Measurements from ENCODE around the gene DOCK1. TPM values are rescaled to one million over a fixed set of nuclear protein-coding genes. Genes with fewer than 3 reads are reported as not detected.
A peak's percentile ranks its signal among the peaks of the same experiment; 100 is the strongest.

DOCK1 gene
- total RNA-seq, 4 donors from 2014 or later = 60.6 to 136 (median 92.7) TPM

GRCh38 chr10:127151541-127151940, 246.3 kb downstream of the DOCK1 start:
- TF ChIP-seq CTCF (IDR thresholded peaks at IDR 0.05) (no peak), POLR2A (IDR thresholded peaks at IDR 0.05) (no peak), POLR2AphosphoS5 (IDR thresholded peaks at IDR 0.05) (no peak), EP300 (IDR thresholded peaks at IDR 0.05) (no peak)
- H3K27ac ChIP-seq = no peak overlapping the region
- H3K4me1 ChIP-seq = no peaks in the 10 kb centered on the region
- H3K27me3 ChIP-seq = no peaks in the 10 kb centered on the region
- no peaks in the 10 kb centered on the region for H3K9me3 ChIP-seq
- WGBS = 93% methylated on average over 10 of the region's 10 CpGs
- H3K36me3 ChIP-seq = no peaks in the 10 kb centered on the region
- DNase-seq (ENCODE audit: low spot score in 2 of 2) = no peak
- no peak overlapping the region for H3K4me3 ChIP-seq

- 77% methylated on average over 9 of the region's 9 CpGs for WGBS
- no peak for TF ChIP-seq EP300 (IDR thresholded peaks at IDR 0.05)
- TF ChIP-seq POLR2AphosphoS5 (IDR thresholded peaks at IDR 0.05) = no peak
- TF ChIP-seq POLR2A (IDR thresholded peaks at IDR 0.05) = no peak
- no peak for TF ChIP-seq CTCF (IDR thresholded peaks at IDR 0.05)
- DNase-seq (ENCODE audit: low spot score in 2 of 2) = no peak
- Histone ChIP-seq H3K4me1 (peaks cover 5% of the 10 kb centered on the region), H3K4me3 (no peak overlapping the region), H3K36me3 (no peaks in the 10 kb centered on the region), H3K27me3 (no peaks in the 10 kb centered on the region), H3K27ac (no peak overlapping the region), H3K9me3 (no peaks in the 10 kb centered on the region)
Observed at GRCh38 chr10:127151981-127152699, 246.9 kb downstream of the DOCK1 start.

- H3K4me1 ChIP-seq = peaks cover 14% of the 10 kb centered on the region
- TF ChIP-seq POLR2AphosphoS5 (IDR thresholded peaks at IDR 0.05) = no peak
- no peak for TF ChIP-seq CTCF (IDR thresholded peaks at IDR 0.05)
- TF ChIP-seq EP300 (IDR thresholded peaks at IDR 0.05) = no peak
- TF ChIP-seq POLR2A (IDR thresholded peaks at IDR 0.05) = no peak
- H3K27me3 ChIP-seq = no peaks in the 10 kb centered on the region
- WGBS = 91% methylated on average over 4 of the region's 4 CpGs
- DNase-seq (ENCODE audit: low spot score in 2 of 2) = no peak
- no peak overlapping the region for H3K27ac ChIP-seq
- H3K4me3 ChIP-seq = no peak overlapping the region
- no peaks in the 10 kb centered on the region for H3K36me3 ChIP-seq
- H3K9me3 ChIP-seq = no peaks in the 10 kb centered on the region
Observed at GRCh38 chr10:127153181-127153580, 248.0 kb downstream of the DOCK1 start.

GRCh38 chr10:127154831-127155620, 249.8 kb downstream of the DOCK1 start:
- H3K27ac ChIP-seq = no peak overlapping the region
- H3K36me3 ChIP-seq = no peaks in the 10 kb centered on the region
- 84% methylated on average over 9 of the region's 9 CpGs for WGBS
- DNase-seq (ENCODE audit: low spot score in 2 of 2) = peak in 1 of 2 donors; percentile 13
- no peaks in the 10 kb centered on the region for H3K27me3 ChIP-seq
- no peaks in the 10 kb centered on the region for H3K9me3 ChIP-seq
- no peak overlapping the region for H3K4me3 ChIP-seq
- TF ChIP-seq POLR2A (IDR thresholded peaks at IDR 0.05) (no peak), EP300 (IDR thresholded peaks at IDR 0.05) (no peak), POLR2AphosphoS5 (IDR thresholded peaks at IDR 0.05) (no peak), CTCF (IDR thresholded peaks at IDR 0.05) (no peak)
- H3K4me1 ChIP-seq = peaks cover 16% of the 10 kb centered on the region

- TF ChIP-seq POLR2A (IDR thresholded peaks at IDR 0.05) = no peak
- no peak for TF ChIP-seq POLR2AphosphoS5 (IDR thresholded peaks at IDR 0.05)
- no peak for TF ChIP-seq CTCF (IDR thresholded peaks at IDR 0.05)
- no peak for TF ChIP-seq EP300 (IDR thresholded peaks at IDR 0.05)
- H3K27ac ChIP-seq = no peak overlapping the region
- 94% methylated on average over 4 of the region's 4 CpGs for WGBS
Observed at GRCh38 chr10:127157089-127157488, 251.9 kb downstream of the DOCK1 start.

More at GRCh38 chr10:127157089-127157488, 251.9 kb downstream of the DOCK1 start:
- no peak for DNase-seq (ENCODE audit: low spot score in 2 of 2)
- Histone ChIP-seq H3K4me1 (peaks cover 16% of the 10 kb centered on the region), H3K27me3 (no peaks in the 10 kb centered on the region), H3K9me3 (no peaks in the 10 kb centered on the region), H3K36me3 (no peaks in the 10 kb centered on the region), H3K4me3 (no peak overlapping the region)
